Measurements from ENCODE around the gene UROS.

Gene UROS

DNA sequence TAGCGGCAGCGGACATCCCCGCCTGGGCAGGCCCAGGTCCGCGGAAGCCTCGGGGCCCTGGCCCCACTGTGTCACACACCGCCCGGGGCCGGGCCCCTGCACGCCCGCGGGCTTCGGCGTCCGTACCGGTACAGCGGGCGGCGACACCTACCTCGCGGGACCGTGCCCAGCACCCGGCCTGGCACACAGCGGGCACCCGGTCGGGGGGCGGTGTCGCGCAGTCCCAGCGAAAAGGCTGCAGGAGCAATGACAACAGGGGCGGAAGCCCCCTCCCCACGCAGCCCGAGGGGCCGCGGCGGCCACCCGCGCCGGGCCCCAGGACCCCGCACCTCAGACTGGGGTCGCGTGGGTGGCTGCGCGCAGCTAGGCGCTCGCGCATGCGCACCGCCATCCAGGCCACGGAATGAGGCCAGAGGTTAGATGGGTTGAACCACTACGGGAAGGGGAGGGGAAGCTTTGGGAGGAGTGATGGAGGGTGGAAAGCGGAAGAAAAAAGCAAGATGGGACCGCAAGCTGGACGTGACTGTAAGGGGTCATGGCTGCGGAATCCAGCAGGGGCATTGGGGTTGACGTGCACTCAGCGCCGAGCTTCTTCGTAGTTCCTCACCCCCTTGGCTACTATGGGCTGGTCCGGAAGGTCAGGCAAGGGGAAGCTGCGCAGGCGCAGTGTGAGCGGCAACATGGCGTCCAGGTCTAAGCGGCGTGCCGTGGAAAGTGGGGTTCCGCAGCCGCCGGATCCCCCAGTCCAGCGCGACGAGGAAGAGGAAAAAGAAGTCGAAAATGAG lies at the start of gene UROS, which contains the start of gene BCCIP:
TSS of gene UROS (minus strand) at position 381 of the 785 bp plus-strand sequence. CDS start 6,759 bp downstream, outside the sequence.
TSS of gene BCCIP (plus strand) at position 669 of the 785 bp plus-strand sequence. CDS start at position 681, 12 bp downstream.
- DNase-seq, result peak; percentile 89

- DNase-seq, result no peak
Observed at GRCh38 chr10:125871338-125871737, 48.3 kb upstream of the UROS start.

- DNase-seq, result no peak
Observed at GRCh38 chr10:125868372-125868975, 45.4 kb upstream of the UROS start.

DNA sequence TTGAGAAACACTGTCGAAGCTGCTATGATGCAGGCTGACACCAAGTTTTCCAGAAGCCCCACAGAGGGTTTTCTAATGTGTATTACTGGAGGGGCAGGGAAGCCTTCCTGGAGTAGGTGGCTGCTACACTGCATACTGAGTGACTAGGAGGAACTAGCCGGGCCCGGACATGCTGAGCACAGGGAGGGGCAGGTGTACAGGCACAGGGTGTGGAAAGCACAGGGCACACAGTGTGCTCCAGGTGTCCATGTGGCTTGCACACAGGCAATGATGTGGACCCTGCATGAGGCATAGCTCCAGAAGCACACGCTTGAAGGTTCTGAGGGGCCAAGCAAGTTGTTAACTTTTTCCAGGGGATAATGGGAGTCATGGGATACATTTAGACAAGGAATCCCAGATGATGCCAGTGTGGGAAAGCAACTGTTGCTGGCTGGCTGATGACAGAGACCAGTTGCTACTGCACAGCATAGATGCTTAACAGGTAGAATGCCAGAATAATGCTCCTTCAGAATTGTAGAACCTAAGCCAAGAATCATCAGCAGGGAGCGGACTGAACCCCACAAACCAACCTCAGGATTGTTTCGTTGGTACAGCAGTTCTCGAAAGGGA lies 43.5 kb upstream of the UROS start:
- DNase-seq, result no peak

GRCh38 chr10:125865120-125865519 lies 42.1 kb upstream of the UROS start:
- no peak for DNase-seq

- DNase-seq, result no peak
Observed at GRCh38 chr10:125859128-125859817, 36.2 kb upstream of the UROS start.

DNA sequence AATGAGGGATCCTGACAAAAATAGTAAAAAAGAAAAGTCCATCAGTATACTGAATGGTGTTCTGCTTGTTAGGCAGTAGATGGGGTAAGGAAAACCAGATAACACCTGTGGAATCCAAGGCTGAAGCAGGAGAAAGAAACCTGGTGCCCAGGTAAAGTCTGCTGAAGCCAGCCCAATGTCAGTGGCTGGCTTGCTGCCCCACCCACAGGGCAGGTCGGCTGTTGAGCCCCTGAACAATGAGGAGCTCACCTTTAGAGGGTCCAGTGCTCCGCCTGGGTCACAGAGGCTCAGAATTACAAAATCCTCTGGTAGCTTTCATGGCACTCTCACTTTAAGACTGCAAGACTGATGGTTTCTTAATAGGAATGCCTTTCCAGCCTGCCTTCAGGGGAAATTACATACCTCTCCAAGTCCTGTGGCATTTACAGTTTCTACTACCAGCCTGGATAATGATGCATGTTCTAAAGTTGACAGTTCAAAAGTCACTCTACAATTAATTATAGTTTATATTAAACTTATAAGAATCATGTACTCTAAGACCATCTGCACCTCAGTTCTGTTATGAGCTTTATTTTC lies 34.2 kb upstream of the UROS start:
- DNase-seq, result no peak

DNA sequence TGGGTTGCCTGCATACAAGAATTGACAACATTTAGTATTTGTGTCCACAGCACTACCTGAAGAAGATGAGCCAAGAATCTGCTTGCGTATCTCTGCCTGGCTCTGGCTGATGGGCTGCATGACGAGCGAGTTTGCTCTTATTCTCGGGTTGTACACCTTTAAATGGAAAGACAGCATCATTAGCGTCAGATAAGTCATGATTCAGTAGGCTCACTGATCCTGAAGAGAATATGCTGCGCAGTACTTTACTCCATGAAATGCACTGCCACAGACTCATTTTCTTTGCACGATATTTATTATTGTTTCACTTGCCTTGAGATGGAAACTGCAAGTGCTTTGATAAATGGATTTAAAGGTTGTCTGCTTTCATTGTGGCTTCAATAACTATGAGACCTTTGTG lies 29.4 kb upstream of the UROS start:
- no peak for DNase-seq

- DNase-seq, result no peak
Observed at GRCh38 chr10:125850766-125851731, 28.0 kb upstream of the UROS start.

- DNase-seq, result no peak
Observed at GRCh38 chr10:125849448-125849847, 26.4 kb upstream of the UROS start.

- no peak for DNase-seq
Observed at GRCh38 chr10:125848857-125849256, 25.8 kb upstream of the UROS start.

DNA sequence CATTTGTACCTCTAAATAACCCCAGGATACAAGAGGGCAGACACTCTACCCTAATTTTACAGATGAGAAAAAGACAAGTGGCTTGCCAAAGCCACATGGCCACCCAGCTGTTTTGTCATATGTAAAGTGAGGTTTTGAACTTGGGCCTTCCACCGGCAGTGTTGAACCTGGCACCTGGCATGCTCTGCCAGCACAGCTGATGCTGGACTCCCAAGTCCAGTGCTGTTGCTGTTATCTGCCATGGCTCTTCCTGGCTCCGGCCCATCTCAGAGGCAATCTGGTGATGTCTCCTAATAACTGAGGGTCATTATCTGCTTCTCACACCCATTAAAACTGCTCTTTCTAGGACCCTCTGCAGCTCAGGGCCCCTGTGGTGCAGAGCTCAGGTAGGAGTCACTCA lies 25.3 kb upstream of the UROS start:
- no peak for DNase-seq

- no peak for DNase-seq
Observed at GRCh38 chr10:125846894-125847293, 23.8 kb upstream of the UROS start.

- DNase-seq, result no peak
Observed at GRCh38 chr10:125845617-125846016, 22.6 kb upstream of the UROS start.

DNA sequence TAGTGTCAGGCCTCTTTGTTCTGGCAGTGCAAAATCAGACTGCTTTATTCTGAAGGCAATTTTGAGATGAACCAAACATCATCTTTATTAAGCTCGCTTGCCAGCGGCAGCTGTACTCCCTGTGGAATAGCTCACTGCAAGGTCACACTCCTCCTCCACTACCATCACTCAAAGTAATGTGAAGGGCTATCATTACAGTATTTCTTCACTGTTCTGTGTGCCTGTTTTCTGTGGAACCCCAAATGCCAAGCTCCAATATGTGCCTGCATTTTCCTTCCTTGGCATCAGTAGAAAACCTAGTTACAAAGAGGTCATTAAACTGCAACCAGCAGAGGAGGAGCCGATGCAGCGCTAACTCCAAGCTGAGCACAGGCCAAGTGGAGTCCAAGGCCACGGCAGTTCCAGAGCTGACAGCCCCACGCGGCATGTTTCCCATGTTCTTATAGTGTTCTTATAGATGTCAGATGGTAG lies 21.7 kb upstream of the UROS start:
- DNase-seq, result no peak

GRCh38 chr10:125843603-125844329 lies 20.7 kb upstream of the UROS start:
- no peak for DNase-seq

- no peak for DNase-seq
Observed at GRCh38 chr10:125840955-125841354, 17.9 kb upstream of the UROS start.

- DNase-seq, result no peak
Observed at GRCh38 chr10:125840406-125840805, 17.3 kb upstream of the UROS start.

DNA sequence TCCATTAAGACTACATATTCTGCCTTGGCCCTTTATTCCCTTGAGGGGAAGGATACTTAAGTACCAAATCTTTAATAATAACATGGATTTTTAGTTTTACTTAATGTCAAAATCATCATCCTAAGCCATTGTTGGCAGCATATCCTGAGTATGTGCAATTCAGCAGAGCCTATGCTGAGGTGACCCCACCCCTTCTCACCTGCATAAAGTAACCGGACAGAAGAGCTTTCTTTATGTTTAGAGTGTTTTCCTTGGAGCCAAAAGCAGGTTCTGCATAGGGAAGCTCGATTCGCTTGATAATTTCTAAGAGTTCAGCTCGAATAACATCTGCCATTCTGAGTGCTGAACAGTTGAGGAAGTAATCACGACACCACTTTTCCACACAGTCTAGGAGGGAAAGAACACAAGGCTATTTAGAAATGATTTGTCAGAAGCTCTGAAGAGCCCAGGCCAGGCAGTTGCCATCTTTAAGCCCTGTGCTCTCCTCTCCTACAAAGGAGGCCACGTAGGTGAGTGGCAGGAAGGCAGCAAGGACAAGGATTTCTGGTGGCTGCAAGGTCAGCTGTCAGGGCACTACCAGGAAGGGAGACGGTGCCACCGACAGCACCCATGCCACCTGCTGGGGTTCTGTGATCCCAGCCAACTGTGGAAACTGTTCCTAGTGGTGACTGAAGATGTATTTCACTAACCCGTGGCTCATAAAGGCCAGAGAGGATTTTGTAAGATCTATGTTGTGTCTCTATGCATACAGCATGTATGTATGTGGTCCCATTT lies 15.9 kb upstream of the UROS start:
- DNase-seq, result no peak

DNA sequence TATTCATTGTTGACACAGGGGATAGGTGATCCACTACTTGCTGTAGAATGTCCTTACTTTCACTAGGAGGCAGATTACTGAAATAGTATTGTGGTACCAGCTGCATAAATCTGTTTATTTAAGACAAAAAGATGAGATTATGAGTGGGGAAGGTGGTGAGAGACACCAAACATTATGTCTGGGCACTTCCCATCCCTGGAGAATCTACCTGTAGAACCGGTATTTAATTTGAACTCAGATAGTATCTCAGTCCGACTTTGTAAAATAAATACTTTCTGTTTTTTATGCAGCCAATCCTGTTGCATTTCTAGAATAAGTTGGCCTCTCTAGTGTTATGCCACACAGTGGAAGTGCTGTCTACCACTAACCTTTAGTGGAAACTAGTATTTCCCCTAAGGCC lies 13.7 kb upstream of the UROS start:
- no peak for DNase-seq
